Neural cell (in vitro differentiated cells): ENCODE data around the gene CLTC. TPM values are rescaled to one million over a fixed set of nuclear protein-coding genes. Genes with fewer than 3 reads are reported as not detected.

ENCODE experiments used
- H2AFZ ChIP-seq: fragments of 200-600, 300-800 bp; sonication (generic), shearing (Covaris generic); 2 replicates; pipeline ENCODE4 v1.6.0; 2014; ENCODE audit warnings: low read depth, mild to moderate bottlenecking, antibody characterized with exemption, low read length, moderate library complexity
- H3F3A ChIP-seq: fragments of 200-600 bp; shearing (Covaris generic); 2 replicates; pipeline ENCODE4 v1.6.1; 2016; ENCODE audit warnings: mild to moderate bottlenecking, moderate library complexity, mixed read lengths, antibody characterized with exemption, low read length; ENCODE audit not compliant: insufficient read depth, poor library complexity, severe bottlenecking
- H3K27ac ChIP-seq: fragments of 200-600, 300-800 bp; sonication (generic), shearing (Covaris generic); 2 replicates; pipeline ENCODE4 v1.5.1; 2014; ENCODE audit warnings: mild to moderate bottlenecking, low read length, moderate library complexity
- H3K27me3 ChIP-seq: fragments of 300-800, 200-600 bp; sonication (generic), shearing (Covaris generic); 2 replicates; pipeline ENCODE4 v1.6.0; 2014; ENCODE audit warnings: mild to moderate bottlenecking, low read depth, low read length, moderate library complexity; ENCODE audit not compliant: insufficient read depth
- H3K36me3 ChIP-seq: fragments of 300-800, 200-600 bp; sonication (generic), shearing (Covaris generic); 2 replicates; pipeline ENCODE4 v1.5.1; 2014; ENCODE audit warnings: mild to moderate bottlenecking, antibody characterized with exemption, low read length, moderate library complexity; ENCODE audit not compliant: insufficient read depth
- H3K4me2 ChIP-seq: fragments of 300-800, 200-600 bp; sonication (generic), shearing (Covaris generic); 2 replicates; pipeline ENCODE4 v1.6.0; 2014; ENCODE audit warnings: mild to moderate bottlenecking, low read length
- H3K4me3 ChIP-seq: fragments of 300-800, 200-600 bp; sonication (generic), shearing (Covaris generic); 2 replicates; pipeline ENCODE4 v1.5.1; 2014; ENCODE audit warnings: mild to moderate bottlenecking, low read length, moderate library complexity
- H3K79me2 ChIP-seq: fragments of 200-600 bp; shearing (Covaris generic); replicated peaks from 2 replicates; pipeline ENCODE4 v1.6.0; 2014; ENCODE audit warnings: mild to moderate bottlenecking, low read length, moderate library complexity; ENCODE audit not compliant: insufficient read depth
- H3K9ac ChIP-seq: fragments of 300-800, 200-600 bp; sonication (generic), shearing (Covaris generic); 2 replicates; pipeline ENCODE4 v1.6.1; 2016; ENCODE audit warnings: mild to moderate bottlenecking, low read length, mixed read lengths
- H3K9me2 ChIP-seq: fragments of 200-600 bp; shearing (Covaris generic); 2 replicates; pipeline ENCODE4 v1.6.1; 2016; ENCODE audit warnings: mild to moderate bottlenecking, low read length, mixed read lengths; ENCODE audit not compliant: insufficient read depth
- H3K9me3 ChIP-seq: fragments of 200-600, 300-800 bp; sonication (generic), shearing (Covaris generic); 2 replicates; pipeline ENCODE4 v1.6.1; 2016; ENCODE audit warnings: mild to moderate bottlenecking, mixed run types, low read length, moderate library complexity, mixed read lengths
- H4K20me1 ChIP-seq: fragments of 200-600 bp; shearing (Covaris generic); 2 replicates; pipeline ENCODE4 v1.6.1; 2016; ENCODE audit warnings: mild to moderate bottlenecking, mixed run types; ENCODE audit not compliant: insufficient read depth
- EP300 ChIP-seq: fragments of 450-650 bp; conservative IDR thresholded peaks from 2 replicates; pipeline ENCODE4 v1.6.1; 2014; ENCODE audit warnings: antibody characterized with exemption, mild to moderate bottlenecking, moderate library complexity; ENCODE audit not compliant: poor library complexity, severe bottlenecking
- MXI1 ChIP-seq: fragments of 450-650 bp; conservative IDR thresholded peaks from 2 replicates; pipeline ENCODE4 v1.6.1; 2014; ENCODE audit warnings: antibody characterized with exemption, mild to moderate bottlenecking; ENCODE audit not compliant: poor library complexity, severe bottlenecking
- POLR2AphosphoS5 ChIP-seq: IDR thresholded peaks from 2 replicates; pipeline ENCODE4 v1.6.1; 2012
- RAD21 ChIP-seq: fragments of 450-650 bp; conservative IDR thresholded peaks from 2 replicates; pipeline ENCODE4 v1.6.1; 2014; ENCODE audit warnings: antibody characterized with exemption, mild to moderate bottlenecking, moderate library complexity
- SMC3 ChIP-seq: fragments of 450-650 bp; conservative IDR thresholded peaks from 2 replicates; pipeline ENCODE4 v1.6.1; 2014; ENCODE audit warnings: antibody characterized with exemption, mild to moderate bottlenecking, moderate library complexity; ENCODE audit not compliant: poor library complexity
- TAF1 ChIP-seq: IDR thresholded peaks from 2 replicates; pipeline ENCODE4 v1.6.1; 2012; ENCODE audit warnings: low read depth
- polyA plus RNA-seq: library from polyadenylated mRNA; depleted of rRNA; stranded (reverse); fragments of >200 nt; gene quantifications from 2 replicates; pipeline ENCODE4 v1.2.3, GENCODE V29; 2014
- TF ChIP-seq, protein P1 (sequence below): fragments of 450-650 bp; IDR thresholded peaks from 2 replicates; pipeline ENCODE4 v1.5.1; 2014; ENCODE audit warnings: antibody characterized with exemption, mild to moderate bottlenecking, moderate library complexity; ENCODE audit not compliant: poor library complexity, severe bottlenecking
- TF ChIP-seq, protein P2 (sequence below): IDR thresholded peaks from 2 replicates; pipeline ENCODE4 v1.6.1; 2012; ENCODE audit warnings: borderline replicate concordance

Gene CLTC
- polyA plus RNA-seq, 1 donor from 2014 or later: 218 TPM

DNA sequence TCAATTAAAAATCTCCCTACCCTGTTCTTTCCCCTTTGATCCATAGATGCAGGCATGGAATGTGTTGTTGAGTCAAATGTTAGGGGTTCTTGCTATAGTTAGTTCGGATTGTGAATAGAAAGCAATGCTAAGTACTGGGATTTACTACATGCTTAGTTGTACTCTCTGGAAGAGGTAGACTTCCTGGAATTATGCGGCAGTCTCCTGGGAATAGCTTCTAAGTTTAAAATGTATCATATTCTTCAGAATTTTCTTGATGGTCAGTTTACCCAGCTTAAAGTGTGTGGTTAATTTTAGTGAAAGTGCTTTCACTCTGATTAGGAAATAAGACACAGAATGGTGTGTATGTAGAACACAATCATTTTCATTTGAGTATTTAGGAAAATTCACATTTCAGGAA lies 3.5 kb downstream of the CLTC start:
- Histone ChIP-seq H3K27me3 (no peaks in the 10 kb centered on the region), H3K4me3 (peak overlapping the region; percentile 90), H4K20me1 (peaks cover 3% of the 10 kb centered on the region), H3K79me2 (peaks cover 80% of the 10 kb centered on the region), H3K9ac (no peak overlapping the region), H3K36me3 (no peaks in the 10 kb centered on the region), H3K27ac (no peak overlapping the region), H3K9me3 (no peaks in the 10 kb centered on the region), H3K4me2 (peak overlapping the region; percentile 100), H3F3A (peaks cover 13% of the 10 kb centered on the region), H2AFZ (no peak overlapping the region), H3K9me2 (no peaks in the 10 kb centered on the region)
- TF ChIP-seq, protein P1, sequence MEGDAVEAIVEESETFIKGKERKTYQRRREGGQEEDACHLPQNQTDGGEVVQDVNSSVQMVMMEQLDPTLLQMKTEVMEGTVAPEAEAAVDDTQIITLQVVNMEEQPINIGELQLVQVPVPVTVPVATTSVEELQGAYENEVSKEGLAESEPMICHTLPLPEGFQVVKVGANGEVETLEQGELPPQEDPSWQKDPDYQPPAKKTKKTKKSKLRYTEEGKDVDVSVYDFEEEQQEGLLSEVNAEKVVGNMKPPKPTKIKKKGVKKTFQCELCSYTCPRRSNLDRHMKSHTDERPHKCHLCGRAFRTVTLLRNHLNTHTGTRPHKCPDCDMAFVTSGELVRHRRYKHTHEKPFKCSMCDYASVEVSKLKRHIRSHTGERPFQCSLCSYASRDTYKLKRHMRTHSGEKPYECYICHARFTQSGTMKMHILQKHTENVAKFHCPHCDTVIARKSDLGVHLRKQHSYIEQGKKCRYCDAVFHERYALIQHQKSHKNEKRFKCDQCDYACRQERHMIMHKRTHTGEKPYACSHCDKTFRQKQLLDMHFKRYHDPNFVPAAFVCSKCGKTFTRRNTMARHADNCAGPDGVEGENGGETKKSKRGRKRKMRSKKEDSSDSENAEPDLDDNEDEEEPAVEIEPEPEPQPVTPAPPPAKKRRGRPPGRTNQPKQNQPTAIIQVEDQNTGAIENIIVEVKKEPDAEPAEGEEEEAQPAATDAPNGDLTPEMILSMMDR: no peak
- no peak for TF ChIP-seq MXI1
- TF ChIP-seq SMC3: no peak
- TF ChIP-seq EP300: no peak
- TF ChIP-seq, protein P2, sequence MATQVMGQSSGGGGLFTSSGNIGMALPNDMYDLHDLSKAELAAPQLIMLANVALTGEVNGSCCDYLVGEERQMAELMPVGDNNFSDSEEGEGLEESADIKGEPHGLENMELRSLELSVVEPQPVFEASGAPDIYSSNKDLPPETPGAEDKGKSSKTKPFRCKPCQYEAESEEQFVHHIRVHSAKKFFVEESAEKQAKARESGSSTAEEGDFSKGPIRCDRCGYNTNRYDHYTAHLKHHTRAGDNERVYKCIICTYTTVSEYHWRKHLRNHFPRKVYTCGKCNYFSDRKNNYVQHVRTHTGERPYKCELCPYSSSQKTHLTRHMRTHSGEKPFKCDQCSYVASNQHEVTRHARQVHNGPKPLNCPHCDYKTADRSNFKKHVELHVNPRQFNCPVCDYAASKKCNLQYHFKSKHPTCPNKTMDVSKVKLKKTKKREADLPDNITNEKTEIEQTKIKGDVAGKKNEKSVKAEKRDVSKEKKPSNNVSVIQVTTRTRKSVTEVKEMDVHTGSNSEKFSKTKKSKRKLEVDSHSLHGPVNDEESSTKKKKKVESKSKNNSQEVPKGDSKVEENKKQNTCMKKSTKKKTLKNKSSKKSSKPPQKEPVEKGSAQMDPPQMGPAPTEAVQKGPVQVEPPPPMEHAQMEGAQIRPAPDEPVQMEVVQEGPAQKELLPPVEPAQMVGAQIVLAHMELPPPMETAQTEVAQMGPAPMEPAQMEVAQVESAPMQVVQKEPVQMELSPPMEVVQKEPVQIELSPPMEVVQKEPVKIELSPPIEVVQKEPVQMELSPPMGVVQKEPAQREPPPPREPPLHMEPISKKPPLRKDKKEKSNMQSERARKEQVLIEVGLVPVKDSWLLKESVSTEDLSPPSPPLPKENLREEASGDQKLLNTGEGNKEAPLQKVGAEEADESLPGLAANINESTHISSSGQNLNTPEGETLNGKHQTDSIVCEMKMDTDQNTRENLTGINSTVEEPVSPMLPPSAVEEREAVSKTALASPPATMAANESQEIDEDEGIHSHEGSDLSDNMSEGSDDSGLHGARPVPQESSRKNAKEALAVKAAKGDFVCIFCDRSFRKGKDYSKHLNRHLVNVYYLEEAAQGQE: no peak
- TF ChIP-seq POLR2AphosphoS5: no peak

DNA sequence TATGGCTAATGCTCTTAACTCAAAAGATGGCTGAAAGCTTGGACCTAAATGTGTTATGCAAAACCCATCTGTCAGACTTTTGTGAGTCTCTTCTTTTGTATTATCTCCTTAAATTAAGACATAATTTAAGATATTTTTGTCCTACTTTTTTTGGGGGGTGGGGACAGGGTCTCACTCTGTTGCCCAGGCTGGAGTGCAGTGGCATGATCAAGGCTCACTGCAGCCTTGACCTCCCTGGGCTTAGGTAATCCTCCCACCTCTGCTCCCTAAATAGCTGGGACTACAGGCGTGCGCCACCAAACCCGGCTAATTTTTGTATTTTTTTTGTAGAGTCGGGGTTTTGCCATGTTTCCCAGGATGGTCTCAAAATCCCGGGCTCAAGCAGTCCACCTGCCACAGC lies 7.1 kb downstream of the CLTC start:
- no peak overlapping the region for H2AFZ ChIP-seq
- H3K4me3 ChIP-seq: no peak overlapping the region
- H3F3A ChIP-seq: peaks cover 1% of the 10 kb centered on the region
- no peak overlapping the region for H3K9ac ChIP-seq
- H3K79me2 ChIP-seq: peaks cover 99% of the 10 kb centered on the region
- peaks cover 3% of the 10 kb centered on the region for H4K20me1 ChIP-seq
- no peak overlapping the region for H3K27ac ChIP-seq
- no peak overlapping the region for H3K4me2 ChIP-seq
- TF ChIP-seq EP300 (no peak), RAD21 (no peak), MXI1 (no peak), POLR2AphosphoS5 (no peak), TAF1 (no peak), SMC3 (no peak)
- TF ChIP-seq, protein P1: no peak
- TF ChIP-seq, protein P2: no peak
- H3K9me2 ChIP-seq: no peaks in the 10 kb centered on the region
- no peaks in the 10 kb centered on the region for H3K27me3 ChIP-seq
- no peaks in the 10 kb centered on the region for H3K36me3 ChIP-seq
- no peaks in the 10 kb centered on the region for H3K9me3 ChIP-seq
